ENCODE data around the gene KCNJ18.
"Not testable (repeated sequence)": the region's sequence is repeated elsewhere in the genome, so short reads cannot be mapped to it uniquely, and the experiment has no call there.

Gene KCNJ18

DNA sequence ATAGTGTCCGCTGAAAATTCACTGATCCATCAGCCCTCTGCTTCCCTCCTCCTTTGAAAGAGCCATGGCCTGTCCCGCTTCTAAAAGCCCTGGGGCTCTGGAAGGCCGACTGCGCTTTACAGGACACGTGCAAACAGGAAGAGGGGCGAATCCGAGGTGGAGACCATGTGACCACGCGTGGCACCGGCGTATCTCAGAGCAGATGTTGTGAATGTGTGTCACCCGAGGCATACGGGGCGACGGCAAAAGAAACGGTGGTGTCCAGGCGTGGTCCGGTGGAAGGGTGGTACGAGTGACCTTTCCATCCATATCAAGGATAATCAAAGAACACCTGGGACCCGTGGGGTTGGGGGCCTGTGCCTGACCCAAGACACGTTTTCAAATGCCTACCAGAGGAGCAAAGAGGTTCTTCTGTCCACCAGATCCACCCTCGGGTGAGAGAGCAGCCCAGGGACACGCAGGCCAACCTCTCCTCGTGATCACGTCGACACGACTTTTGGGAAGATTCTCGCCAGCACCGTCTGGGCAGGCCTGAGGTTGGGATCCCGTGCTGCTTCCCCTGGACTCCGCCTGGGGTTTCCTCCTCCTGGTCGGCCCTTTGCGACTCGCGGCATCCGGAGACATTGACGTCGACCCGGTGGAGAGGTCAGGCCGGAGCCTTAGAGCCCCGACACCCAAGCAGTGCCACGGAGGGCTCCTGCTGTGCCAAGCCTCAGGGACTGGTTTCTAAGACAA lies 7.1 kb upstream of the KCNJ18 start:
- DNase-seq (ENCODE audit: low read depth in 2 of 2): not testable (repeated sequence)

DNA sequence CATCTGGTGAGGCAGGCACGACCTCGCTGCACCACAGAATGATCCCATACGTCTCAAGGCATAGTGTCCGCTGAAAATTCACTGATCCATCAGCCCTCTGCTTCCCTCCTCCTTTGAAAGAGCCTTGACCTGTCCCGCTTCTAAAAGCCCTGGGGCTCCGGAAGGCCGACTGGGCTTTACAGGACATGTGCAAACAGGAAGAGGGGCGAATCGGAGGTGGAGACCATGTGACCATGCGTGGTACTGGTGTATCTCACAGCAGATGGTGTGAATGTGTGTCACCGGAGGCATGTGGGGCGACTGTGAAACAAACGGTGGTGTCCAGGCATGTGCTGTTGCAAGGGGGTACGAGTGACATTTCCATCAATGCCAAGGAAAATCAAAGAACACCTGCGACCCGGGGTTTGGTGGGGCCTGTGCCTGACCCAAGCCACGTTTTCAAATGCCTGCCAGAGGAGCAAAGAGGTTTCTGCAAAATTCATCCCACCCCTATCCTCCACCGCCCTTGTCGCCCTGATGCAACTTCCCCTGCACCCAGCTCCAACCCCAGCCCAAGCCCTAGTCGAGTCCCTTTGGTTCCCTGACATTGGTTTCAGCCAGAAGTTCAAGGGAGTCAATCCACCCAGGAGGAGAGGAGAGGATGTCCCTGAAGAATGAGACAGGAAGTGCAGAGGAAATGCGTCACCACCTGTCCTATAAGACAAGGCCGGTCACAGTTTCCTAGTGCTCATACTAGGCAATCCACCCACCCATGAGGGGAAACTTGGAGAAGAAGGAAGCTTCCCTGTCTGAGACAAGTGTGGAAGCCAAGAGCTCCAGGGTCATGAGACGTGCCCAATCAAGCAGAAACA lies 5.9 kb upstream of the KCNJ18 start:
- DNase-seq (ENCODE audit: low read depth in 2 of 2): no peak

DNA sequence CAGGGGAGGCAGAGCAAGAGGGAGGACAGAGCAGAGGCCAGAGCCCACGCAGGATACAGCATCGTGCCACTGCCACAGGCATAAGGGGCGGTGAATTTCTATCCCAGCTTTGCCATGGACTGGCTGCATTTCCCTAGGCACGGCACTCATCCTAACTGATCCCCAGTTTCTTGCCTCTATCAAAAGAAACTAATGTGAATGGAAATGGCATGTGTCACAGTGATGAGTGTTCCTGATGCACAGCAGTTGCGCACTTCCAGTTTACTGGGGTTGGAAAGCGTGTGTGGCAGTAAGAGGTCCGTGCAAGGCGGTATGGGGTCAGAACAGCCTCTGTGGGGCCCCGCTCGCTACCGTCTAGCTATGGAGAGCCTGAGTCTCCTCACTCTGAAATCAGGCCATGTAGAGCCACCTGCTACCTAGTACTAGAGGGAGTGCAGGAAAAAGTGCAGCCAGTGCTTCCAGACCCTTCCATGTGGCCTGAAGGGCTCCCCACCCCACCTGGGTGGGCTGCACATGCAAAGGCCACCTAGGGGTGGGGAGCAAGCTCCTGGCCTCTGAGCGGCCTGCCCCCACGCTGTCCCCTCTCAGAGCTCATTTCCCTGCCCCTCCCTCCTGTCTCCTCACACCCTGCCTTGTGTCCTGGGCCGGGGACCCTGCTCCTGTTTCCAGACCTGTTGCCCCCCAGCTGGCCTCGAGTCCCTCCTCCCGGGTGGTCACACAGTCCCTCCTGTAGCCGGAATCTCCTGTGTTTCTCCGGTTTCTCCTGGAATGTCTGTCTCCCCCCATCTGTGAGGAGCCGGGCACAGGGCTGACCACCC lies 5.0 kb upstream of the KCNJ18 start:
- no peak for DNase-seq (ENCODE audit: low read depth in 2 of 2)

DNA sequence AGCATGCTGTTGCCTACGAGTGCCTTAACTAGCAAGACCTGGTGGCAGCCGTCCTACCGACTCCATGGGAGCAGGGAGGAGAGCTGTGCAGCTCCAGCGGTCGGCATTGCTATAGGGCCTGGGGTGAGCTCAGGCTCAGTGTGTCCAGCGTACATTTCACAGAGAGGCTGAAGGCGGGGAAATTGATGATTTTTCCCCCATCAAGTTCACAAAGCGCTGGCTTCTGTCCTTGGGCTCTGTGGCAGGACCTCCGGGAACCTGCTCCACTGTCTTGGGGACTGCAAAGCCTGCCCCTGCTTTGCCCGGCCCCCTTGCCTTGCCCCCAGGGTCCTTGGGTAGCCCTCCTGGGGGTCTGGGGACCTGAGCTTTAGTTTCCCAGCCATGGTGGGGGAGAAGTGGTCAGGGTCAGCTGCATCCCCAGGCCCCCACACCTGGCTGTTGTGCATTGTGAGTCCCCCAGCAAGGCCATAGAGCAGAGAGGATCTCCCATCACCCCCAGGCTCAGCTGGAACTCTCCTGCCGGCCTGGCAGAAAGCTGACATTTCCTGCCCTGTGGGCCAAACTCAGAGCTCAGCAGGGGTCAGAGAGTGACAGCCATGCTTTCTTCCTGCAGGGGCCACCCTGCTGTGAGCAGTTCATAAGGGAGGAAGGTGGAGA lies 3.9 kb upstream of the KCNJ18 start:
- no peak for DNase-seq (ENCODE audit: low read depth in 2 of 2)

DNA sequence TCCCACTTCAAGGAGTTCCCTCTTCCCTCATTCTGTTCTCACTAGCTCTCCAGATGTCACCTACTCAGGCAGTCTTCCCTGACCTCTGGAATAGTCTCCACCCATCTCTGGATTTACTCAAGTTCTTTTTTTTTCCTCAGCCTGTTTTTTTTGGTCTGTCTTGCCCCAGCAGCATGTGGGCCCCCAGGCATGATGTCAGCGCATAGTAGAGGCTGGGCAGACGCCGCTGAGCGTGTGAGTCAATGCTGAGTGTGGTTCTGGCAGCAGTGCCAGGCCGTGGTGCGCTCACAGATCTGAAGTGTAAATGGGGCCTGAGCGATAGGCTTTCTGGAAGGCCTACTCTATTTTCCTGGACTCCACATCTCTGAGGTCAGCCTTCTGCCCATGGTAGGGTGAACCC lies 2.7 kb upstream of the KCNJ18 start:
- peak; percentile 34 to 50 for DNase-seq (ENCODE audit: low read depth in 2 of 2)

GRCh38 chr17:21690811-21691210 lies 1.5 kb upstream of the KCNJ18 start:
- not testable (repeated sequence) for DNase-seq (ENCODE audit: low read depth in 2 of 2)

DNA sequence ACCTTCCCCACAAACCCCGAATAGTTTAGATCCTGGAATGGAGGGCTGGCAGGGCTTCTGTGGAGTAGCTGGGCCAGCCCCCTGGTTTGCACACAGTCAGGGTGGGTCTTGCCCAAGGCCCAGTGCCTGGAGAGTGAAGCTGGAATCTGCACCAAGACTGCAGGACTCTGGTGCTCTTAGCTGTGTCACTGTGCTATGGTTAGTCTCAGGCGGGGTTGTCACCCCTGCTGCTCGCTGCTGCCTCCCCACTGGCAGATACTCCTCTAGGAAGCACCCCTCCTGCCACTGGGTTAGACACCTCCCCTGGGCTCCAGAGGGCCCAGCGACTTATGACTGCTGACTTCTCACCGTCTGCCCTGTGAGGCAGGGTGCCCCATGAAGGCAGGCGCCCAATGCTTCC lies 842 bp upstream of the KCNJ18 start:
- DNase-seq (ENCODE audit: low read depth in 2 of 2): not testable (repeated sequence)

- DNase-seq (ENCODE audit: low read depth in 2 of 2): not testable (repeated sequence)
Measured at GRCh38 chr17:21692704-21693065, 362 bp downstream of the KCNJ18 start.

- DNase-seq (ENCODE audit: low read depth in 2 of 2): not testable (repeated sequence)
Measured at GRCh38 chr17:21693391-21693796, 1.1 kb downstream of the KCNJ18 start.

- not testable (repeated sequence) for DNase-seq (ENCODE audit: low read depth in 2 of 2)
Measured at GRCh38 chr17:21693937-21694336, 1.6 kb downstream of the KCNJ18 start.

- not testable (repeated sequence) for DNase-seq (ENCODE audit: low read depth in 2 of 2)
Measured at GRCh38 chr17:21696227-21696626, 3.9 kb downstream of the KCNJ18 start.

GRCh38 chr17:21696842-21697507 lies 4.7 kb downstream of the KCNJ18 start:
- not testable (repeated sequence) for DNase-seq (ENCODE audit: low read depth in 2 of 2)

DNA sequence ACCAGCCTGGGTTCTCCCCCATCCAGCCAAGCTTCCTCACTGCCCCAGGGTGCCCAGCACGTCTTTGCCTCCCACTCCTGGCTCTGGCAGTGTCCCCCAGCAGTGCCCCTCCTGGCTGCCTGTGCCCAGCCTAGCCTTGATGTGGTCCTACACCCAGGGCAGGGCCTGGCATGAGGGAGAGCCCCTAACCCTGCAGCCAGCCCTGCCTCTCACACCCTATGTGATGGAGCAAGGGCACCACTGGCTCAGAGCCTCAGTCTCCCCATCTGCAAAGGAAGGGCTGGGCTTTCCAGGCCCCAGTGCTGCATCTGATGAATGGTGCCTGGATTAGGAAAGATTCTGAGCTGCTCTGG lies 5.2 kb downstream of the KCNJ18 start:
- not testable (repeated sequence) for DNase-seq (ENCODE audit: low read depth in 2 of 2)

- not testable (repeated sequence) for DNase-seq (ENCODE audit: low read depth in 2 of 2)
Measured at GRCh38 chr17:21698437-21699075, 6.2 kb downstream of the KCNJ18 start.

DNA sequence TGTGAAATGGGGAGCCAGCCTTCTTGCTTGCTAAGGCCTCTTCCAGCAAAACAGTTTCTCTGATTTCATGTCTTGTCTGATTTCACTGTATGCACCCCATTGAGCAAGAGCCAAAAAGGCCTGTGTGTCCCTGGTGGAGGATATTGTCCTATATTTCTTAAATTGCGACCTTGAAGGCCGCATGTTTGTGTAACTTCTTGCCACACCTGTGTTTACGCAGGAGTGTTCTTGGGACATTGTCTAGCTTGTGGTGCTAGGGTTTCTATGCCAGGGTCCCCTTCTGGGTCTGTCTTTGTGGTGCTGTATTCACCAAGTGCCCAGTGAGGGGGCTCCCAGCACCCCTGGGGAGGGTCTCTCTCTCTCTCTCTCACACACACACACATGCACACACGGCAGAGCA lies 6.8 kb downstream of the KCNJ18 start:
- DNase-seq (ENCODE audit: low read depth in 2 of 2): not testable (repeated sequence)

GRCh38 chr17:21699573-21700236 lies 7.4 kb downstream of the KCNJ18 start:
- not testable (repeated sequence) for DNase-seq (ENCODE audit: low read depth in 2 of 2)

GRCh38 chr17:21701090-21701489 lies 8.8 kb downstream of the KCNJ18 start:
- DNase-seq (ENCODE audit: low read depth in 2 of 2): not testable (repeated sequence)

GRCh38 chr17:21702029-21702428 lies 9.7 kb downstream of the KCNJ18 start:
- not testable (repeated sequence) for DNase-seq (ENCODE audit: low read depth in 2 of 2)

- not testable (repeated sequence) for DNase-seq (ENCODE audit: low read depth in 2 of 2)
Measured at GRCh38 chr17:21702521-21702920, 10.2 kb downstream of the KCNJ18 start.

Data from fibroblast of skin of left biceps (primary cell).